ENCODE measurements around the gene IL1RAPL1.
"Not testable (repeated sequence)": the region's sequence is repeated elsewhere in the genome, so short reads cannot be mapped to it uniquely, and the experiment has no call there.

The IL1RAPL1 gene

GRCh38 chrX:28773807-28774206 is 186.6 kb downstream of the IL1RAPL1 start:
- DNase-seq (ENCODE audit: low read depth, low spot score), result no peak

- peak; percentile 66 for DNase-seq (ENCODE audit: low read depth, low spot score)
Observed at GRCh38 chrX:28787206-28787605, 200.0 kb downstream of the IL1RAPL1 start.

DNA sequence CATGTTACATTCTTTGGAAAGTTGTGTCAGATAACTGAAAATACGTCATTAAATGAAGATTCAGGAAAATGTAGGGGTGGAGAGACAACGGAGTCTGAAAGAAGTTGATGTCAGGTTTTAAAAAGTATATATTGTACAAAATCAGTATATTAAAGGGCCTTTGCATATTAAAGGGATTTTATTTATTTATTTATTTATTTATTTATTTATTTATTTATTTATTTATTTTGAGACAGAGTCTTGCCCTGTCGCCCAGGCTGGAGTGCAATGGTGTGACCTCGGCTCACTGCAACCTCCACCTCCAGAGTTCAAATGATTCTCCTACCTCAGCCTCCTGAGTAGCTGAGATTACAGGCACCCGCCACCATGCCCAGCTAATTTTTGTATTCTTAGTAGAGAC is 213.4 kb downstream of the IL1RAPL1 start:
- not testable (repeated sequence) for DNase-seq (ENCODE audit: low read depth, low spot score)

DNA sequence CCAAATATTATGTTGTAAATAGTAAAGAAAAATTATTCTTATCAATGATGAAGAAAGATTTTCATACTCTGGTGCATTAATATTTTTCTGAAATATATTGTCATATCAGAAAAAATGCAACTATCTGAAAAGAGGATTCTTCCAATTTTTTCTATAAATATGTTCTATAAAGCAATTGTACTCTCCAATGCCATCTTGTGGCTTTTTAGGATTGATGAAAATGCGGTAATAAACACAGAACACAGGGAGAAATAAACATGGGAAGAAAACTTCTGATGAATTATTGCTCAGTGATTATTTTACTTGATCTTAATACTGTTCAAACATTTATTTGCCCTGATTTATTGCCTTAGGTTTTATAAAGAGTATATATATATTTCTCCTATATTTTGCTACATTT is 215.4 kb downstream of the IL1RAPL1 start:
- DNase-seq (ENCODE audit: low read depth, low spot score), result no peak

DNA sequence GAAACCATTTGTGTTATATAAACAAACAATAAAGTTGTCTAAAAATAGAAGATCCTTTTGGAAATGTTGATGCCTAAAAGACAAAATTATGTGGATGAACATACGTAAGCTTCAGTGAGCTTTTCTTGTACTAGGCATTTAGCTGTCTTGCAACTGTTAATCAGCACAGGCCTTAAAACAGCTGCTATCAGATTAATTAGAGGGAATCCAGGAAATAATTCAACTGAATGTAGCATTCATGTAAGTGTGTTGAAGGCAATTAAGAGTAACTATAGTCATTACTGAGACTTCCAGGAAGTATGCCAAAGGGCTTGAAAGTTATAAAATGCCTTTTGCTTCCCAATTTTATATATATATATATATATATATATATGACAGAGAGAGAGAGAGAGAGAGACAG is 248.7 kb downstream of the IL1RAPL1 start:
- no peak for DNase-seq (ENCODE audit: low read depth, low spot score)

- DNase-seq (ENCODE audit: low read depth, low spot score), result no peak
Observed at GRCh38 chrX:28843817-28844216, 256.6 kb downstream of the IL1RAPL1 start.

DNA sequence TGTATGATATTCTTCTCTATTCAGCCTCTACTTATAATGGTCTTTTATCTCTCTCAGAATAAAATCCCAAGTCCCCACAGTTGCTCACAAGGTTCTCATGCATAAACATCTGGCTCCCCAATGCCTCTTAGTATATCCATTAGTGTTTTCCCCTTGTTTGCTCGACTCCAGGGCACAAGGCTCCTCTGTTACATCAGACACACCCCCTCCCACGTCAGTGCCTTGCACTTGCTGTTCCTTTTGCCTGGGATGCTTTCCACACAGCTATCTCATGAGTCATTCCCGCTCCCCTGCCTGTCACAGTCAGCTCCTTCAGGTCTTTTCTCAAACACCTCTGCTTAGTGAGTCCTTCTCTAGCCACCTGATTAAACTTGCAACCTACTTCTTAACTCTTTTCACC is 260.2 kb downstream of the IL1RAPL1 start:
- DNase-seq (ENCODE audit: low read depth, low spot score), result peak; percentile 67

DNA sequence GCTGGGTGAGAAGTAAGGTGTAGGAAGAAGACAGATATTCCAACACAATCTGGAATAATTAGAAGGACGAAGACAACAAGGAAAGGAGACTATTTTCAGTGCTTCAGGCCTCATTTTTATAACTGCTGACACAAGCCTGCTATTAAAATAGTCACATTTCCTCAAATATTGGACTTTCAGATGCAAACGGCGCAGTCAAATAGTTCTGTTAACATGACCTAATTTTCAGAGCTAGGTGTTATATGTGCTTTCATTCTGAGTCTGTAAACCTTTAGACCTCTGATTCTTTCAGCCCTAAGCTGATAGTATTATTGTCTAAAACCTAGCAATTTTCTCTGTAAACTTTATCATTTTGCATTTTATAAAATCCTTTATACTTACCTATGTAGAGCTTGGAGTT is 261.5 kb downstream of the IL1RAPL1 start:
- DNase-seq (ENCODE audit: low read depth, low spot score), result no peak

- no peak for DNase-seq (ENCODE audit: low read depth, low spot score)
Observed at GRCh38 chrX:28850955-28851354, 263.7 kb downstream of the IL1RAPL1 start.

DNA sequence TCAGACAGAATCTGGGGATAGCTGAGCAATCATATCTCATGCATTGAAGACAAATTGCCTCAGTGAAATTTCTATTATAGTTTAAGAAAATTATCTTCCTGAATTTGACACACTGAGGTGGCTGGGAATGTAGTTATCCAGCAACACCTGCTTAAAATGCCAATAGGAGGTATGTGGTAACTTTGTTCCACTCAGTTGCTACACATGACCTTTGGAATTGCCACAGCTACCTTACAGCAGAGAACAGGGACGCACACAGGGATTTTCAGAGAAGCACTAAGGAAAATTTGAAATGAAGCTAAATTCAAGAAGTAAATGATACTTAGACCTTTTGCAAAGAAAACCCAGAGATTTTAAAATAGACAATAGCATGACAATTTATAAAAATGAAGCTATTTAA is 264.6 kb downstream of the IL1RAPL1 start:
- no peak for DNase-seq (ENCODE audit: low read depth, low spot score)

GRCh38 chrX:28854637-28855036 is 267.4 kb downstream of the IL1RAPL1 start:
- DNase-seq (ENCODE audit: low read depth, low spot score), result peak; percentile 5

DNA sequence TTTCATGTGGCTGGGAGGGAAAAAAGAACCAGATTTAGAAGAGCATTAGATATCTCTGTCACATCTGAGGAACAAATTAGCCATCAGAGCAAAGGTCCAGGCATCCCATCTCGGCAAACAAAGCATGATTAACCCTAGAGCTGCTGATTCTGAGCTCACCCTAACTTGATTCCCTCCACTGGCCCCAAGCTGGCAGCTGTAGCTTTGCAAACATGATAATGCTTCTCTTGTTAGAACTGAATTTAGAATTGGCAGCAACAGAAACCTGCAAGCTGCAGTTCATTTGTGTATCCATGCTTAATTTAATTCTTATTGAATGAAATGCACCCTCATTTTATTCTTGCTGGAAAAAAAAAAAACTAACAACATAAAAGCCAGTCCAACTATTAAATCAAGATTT is 289.2 kb downstream of the IL1RAPL1 start:
- DNase-seq (ENCODE audit: low read depth, low spot score), result no peak

DNA sequence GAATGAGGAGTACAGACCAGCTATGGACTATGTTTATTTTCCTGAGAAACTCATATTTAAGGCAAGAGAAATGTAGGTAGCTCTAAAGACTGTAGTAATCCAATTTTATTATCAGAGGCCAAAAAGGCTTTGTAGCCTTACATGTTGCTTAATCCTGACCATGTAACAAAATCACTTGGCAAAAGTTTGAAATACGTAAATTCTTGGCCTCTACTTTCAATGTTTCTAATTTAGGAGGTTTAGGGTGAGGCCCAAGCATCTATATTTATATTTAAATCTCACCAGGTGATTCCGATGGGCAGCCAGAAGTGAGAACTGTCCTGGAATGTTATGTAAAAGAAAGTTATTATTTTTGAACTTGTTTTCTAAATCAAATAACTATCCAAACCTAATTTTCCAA is 289.7 kb downstream of the IL1RAPL1 start:
- no peak for DNase-seq (ENCODE audit: low read depth, low spot score)

DNA sequence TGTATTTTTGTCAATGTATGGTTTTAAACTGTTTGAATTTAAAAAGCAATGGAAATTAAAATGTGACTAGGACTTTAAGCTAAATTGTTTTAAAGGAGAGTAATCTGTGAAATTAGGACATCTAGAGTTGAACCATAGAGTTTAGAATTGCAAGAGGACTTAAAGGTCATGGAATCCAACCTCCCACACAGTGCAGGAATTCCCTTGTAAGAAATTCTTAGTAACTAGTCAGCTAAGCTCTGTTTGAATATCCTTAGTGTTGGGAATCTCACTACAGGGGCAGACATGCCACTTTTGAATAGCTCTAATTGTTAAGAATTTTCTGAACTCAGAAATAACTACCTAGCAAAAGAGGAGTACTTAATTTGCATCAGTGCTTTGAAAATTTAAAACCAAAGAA is 292.9 kb downstream of the IL1RAPL1 start:
- DNase-seq (ENCODE audit: low read depth, low spot score), result peak; percentile 5

DNA sequence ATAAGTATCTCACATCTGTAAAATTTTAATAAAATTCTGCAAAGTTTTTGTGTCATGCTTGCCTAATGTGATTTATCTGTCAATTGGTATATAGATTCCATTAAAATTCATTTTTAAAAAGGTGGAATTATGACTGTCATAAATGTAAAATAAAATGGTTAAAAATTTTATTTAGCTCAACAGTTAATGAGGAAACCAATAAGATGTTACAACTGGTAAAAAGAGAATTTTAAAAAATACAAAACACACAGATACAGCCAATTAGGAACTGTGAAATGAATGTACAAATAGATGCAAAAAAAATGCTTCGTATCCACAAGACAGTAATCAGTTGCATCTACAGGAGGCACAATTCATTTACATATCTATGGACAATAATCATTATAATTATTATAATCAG is 297.6 kb downstream of the IL1RAPL1 start:
- no peak for DNase-seq (ENCODE audit: low read depth, low spot score)

GRCh38 chrX:28888416-28888815 is 301.2 kb downstream of the IL1RAPL1 start:
- peak; percentile 12 for DNase-seq (ENCODE audit: low read depth, low spot score)

DNA sequence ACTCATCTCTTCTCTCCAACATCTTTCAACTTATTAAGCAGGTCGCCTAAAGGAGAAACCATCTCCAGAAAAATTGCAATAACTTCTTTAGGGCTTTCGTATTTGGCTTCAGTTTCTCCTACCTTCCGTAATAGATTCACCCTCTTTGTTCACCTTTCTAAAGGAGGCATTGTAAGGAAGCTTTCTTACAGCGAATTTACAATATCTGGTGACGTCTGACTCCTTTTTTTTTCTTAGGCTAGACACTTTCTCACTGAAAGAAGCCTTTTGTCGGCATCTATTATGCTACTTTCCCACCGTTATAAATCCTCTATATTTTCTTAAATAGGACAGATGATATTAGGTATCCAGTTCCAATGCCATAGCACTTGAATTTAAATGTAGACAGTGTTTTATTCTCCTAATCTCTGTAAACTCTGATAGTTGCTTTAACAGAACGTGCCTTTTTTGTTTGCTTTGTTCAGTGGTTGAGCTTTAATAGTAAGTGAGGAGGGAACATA is 302.4 kb downstream of the IL1RAPL1 start:
- no peak for DNase-seq (ENCODE audit: low read depth, low spot score)

GRCh38 chrX:28901637-28902036 is 314.4 kb downstream of the IL1RAPL1 start:
- DNase-seq (ENCODE audit: low read depth, low spot score), result no peak

DNA sequence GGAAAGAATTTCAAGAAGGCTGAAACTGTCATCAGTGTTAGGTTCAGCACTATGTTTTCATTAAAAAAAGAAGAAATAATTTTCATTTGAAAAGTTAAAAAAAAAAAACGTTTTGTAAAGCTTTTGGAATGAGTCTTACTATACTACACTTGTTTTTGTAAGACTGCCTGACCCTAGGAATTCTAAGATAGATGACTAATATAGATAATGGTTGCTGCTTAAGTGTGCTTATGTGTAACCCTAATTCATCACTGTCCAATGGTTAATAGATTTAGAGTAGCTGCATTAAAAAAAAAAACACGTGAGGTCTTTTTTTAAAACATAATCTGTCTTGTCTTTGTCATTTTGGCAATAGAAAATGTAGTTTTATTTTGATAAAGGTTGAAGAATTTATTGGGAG is 323.2 kb downstream of the IL1RAPL1 start:
- DNase-seq (ENCODE audit: low read depth, low spot score), result no peak

GRCh38 chrX:28920153-28920943 is 333.1 kb downstream of the IL1RAPL1 start:
- DNase-seq (ENCODE audit: low read depth, low spot score), result peak; percentile 15

- no peak for DNase-seq (ENCODE audit: low read depth, low spot score)
Observed at GRCh38 chrX:28922106-28922505, 334.9 kb downstream of the IL1RAPL1 start.

DNA sequence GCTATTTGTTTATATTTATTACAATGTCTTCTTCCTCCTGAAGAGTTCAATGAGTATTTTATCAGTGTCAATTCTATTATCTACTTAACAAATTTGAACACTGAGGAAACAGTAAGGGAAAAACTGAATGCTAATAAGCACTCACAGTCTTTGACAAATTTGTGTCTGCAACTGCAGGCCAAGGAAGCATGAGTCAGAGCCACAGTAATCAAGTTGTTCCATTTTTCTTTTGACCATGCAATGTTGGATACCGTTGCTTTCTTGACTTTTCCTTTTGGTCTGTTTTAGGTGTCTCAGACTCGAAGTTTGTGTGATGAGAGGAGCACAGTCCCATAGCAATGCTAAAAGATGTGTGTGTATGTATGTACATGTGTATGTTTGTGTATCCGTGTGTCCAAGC is 359.6 kb downstream of the IL1RAPL1 start:
- peak; percentile 41 for DNase-seq (ENCODE audit: low read depth, low spot score)

- no peak for DNase-seq (ENCODE audit: low read depth, low spot score)
Observed at GRCh38 chrX:28960063-28960462, 372.8 kb downstream of the IL1RAPL1 start.

DNA sequence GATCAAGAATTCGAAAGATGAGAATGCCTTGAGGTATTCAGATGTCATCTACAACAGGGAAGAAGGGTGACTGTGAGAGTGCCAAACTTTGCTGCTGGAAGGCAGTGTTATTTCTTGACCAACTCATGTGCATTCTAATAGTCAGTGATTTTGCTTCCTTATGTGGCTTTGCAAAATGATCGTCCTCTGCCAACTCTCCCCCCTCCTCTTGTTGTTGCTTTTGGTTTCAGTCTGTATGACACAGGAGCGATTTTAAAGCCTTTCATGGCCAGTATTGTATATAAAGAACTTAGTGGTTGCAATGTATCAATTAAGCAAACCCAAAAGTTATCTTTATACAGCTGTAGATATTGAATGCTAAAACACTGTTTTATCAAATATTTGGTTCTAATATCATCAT is 379.1 kb downstream of the IL1RAPL1 start:
- peak; percentile 43 for DNase-seq (ENCODE audit: low read depth, low spot score)

Data from astrocyte of the hippocampus (primary cell).